BLaER1 (cell line): ENCODE results near the gene BAIAP3.

Experiments used
- H3K27ac ChIP-seq: shearing (Covaris generic); formaldehyde crosslinking; 2 replicates; pipeline ENCODE4 v1.8.1; 2022
- H3K27me3 ChIP-seq: shearing (Covaris generic); formaldehyde crosslinking; 2 replicates; pipeline ENCODE4 v1.8.1; 2022
- H3K36me3 ChIP-seq: shearing (Covaris generic); formaldehyde crosslinking; 2 replicates; pipeline ENCODE4 v1.8.1; 2022
- H3K4me1 ChIP-seq: shearing (Covaris generic); formaldehyde crosslinking; 2 replicates; pipeline ENCODE4 v1.8.1; 2022
- H3K4me2 ChIP-seq: shearing (Covaris generic); formaldehyde crosslinking; 2 replicates; pipeline ENCODE4 v1.8.1; 2022
- H3K4me3 ChIP-seq: shearing (Covaris generic); formaldehyde crosslinking; 2 replicates; pipeline ENCODE4 v1.8.1; 2022
- H3K9ac ChIP-seq: shearing (Covaris generic); formaldehyde crosslinking; 2 replicates; pipeline ENCODE4 v1.8.1; 2022
- H3K9me3 ChIP-seq: shearing (Covaris generic); formaldehyde crosslinking; 2 replicates; pipeline ENCODE4 v1.8.1; 2022
- H4K20me1 ChIP-seq: shearing (Covaris generic); formaldehyde crosslinking; 2 replicates; pipeline ENCODE4 v1.8.1; 2022
- Cebpa-rat ChIP-seq: shearing (Covaris generic); IDR thresholded peaks from 2 replicates; pipeline ENCODE4 v1.8.1; 2022

BAIAP3 gene

DNA sequence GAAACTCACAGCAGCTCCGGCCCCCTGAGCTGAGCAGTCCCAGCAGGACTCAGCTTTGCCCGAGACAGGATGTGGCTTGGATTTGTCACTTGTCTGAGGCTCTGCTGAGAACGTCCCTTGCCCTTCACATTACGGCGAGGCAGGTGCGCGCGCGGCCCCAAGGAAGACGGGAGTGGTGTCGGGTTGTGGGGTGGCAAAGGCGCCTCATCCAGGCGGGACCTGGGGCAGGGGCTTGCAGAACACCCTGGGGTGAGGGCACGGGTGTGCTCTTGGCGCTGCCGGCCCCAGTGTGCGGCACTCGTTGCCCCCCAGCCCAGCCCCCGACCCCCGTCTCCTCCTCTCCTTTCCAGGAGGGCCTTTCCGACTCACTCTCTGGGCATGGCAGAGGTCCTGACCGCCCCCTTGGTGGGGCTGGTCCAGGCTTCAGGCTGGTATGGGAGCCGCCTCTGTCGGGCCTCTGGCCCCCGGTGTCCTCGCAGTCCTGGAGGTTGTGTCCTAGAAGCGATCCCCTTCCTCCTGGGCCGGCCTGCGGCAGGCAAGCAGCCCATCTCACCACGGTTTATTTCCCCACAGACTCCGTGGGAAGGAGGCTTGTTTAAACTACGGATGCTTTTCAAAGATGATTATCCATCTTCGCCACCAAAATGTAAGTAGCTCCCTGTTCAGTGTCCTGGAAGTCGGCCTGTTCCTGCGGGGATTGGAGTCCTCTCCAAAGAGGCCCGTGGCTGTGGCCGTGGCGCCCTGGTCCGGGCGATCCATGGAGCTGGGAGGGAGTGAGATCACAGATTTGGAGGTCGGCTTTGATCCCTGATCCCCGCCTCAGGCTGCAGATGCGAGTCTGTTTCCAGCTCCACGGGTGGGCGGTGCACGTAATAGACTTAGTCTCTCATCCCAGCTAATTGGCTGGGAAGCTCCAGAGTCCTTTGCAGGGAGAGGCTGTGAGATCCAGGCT, 18.1 kb upstream of the BAIAP3 start:
- Histone ChIP-seq H4K20me1 (peaks cover 100% of the 10 kb centered on the region), H3K36me3 (peaks cover 94% of the 10 kb centered on the region), H3K4me1 (peaks cover 26% of the 10 kb centered on the region), H3K4me3 (no peak overlapping the region), H3K9me3 (no peaks in the 10 kb centered on the region), H3K4me2 (no peak overlapping the region), H3K27ac (no peak overlapping the region), H3K27me3 (no peaks in the 10 kb centered on the region), H3K9ac (no peak overlapping the region)
- TF ChIP-seq Cebpa-rat, result no peak

DNA sequence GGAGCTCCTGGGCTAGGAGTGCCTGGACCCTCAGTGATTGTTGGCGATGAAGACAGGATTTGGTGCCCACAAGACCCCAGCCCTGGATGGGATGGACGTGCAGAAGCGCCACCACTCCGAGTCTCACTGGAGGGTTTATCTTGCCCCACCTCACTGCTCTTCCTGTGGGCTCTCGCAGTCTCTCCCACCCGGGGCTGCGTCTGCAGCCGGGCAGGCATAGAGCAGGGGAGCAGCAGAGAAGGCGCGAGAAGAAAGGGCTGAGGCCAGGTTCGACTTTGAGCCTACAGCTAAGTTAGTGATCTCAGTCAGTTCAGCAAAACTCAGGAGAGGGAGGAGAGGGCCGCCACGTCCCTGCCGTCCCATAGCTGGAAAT, 17.4 kb upstream of the BAIAP3 start:
- peaks cover 100% of the 10 kb centered on the region for H4K20me1 ChIP-seq
- no peak overlapping the region for H3K27ac ChIP-seq
- TF ChIP-seq Cebpa-rat, result no peak
- no peak overlapping the region for H3K9ac ChIP-seq
- no peaks in the 10 kb centered on the region for H3K27me3 ChIP-seq
- H3K9me3 ChIP-seq, result no peaks in the 10 kb centered on the region
- no peak overlapping the region for H3K4me2 ChIP-seq
- H3K36me3 ChIP-seq, result peaks cover 100% of the 10 kb centered on the region
- peaks cover 28% of the 10 kb centered on the region for H3K4me1 ChIP-seq
- no peak overlapping the region for H3K4me3 ChIP-seq

DNA sequence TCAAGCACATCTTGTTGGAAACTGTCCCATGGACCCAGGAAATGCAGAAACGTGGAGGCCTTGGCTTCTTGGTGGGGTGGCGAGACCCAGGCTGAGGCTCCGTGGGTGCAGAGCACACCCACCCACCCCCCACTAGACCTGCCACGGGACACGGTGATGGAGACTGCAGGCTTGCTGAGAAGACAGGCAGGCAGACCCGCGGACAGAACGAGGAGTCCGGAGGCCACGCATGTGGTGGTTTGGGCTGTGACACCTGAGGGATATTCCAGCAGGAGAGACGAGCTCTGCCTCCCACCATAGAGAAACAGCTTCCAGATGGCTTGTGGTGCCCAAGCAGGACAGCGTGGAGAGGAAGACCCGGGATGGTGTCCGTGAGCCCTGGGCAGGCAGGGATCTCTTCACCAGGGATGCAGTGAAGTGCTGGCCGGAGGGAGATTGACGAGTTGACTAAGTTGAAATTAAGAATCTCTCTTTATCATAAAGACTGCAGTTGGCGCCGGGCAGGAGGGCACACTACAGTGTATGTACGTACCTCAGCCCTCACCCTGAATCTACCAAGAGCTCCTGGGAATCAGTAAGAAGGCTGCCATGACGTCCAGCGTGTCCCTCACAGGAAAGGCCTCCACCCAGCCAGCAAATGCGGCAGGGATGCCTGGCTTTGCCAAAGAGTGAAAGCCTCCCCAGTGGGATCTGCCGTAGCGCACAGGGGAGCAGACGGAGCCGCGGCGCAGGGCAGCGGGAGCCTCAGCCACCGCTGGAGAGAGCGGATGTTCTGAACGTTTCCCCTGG, 15.8 kb upstream of the BAIAP3 start:
- no peak overlapping the region for H3K9ac ChIP-seq
- peaks cover 100% of the 10 kb centered on the region for H3K36me3 ChIP-seq
- H4K20me1 ChIP-seq, result peaks cover 100% of the 10 kb centered on the region
- peaks cover 24% of the 10 kb centered on the region for H3K4me1 ChIP-seq
- no peaks in the 10 kb centered on the region for H3K9me3 ChIP-seq
- no peak for TF ChIP-seq Cebpa-rat
- H3K4me3 ChIP-seq, result no peak overlapping the region
- no peak overlapping the region for H3K4me2 ChIP-seq
- no peak overlapping the region for H3K27ac ChIP-seq
- H3K27me3 ChIP-seq, result no peaks in the 10 kb centered on the region

DNA sequence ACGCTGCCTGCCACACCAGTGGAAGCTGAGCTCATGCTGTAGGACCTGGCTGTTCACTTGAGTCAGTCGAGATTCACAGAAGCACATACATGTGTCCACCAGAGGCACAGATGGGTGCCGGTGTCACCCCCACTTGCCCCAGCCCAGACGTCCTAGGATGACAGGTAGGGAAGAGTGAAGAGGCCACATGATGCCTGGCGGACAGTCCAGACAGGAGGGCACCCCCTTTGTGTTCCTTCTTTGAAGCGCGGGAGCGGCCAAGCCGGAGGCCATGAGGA, 15.2 kb upstream of the BAIAP3 start:
- Histone ChIP-seq H3K9me3 (no peaks in the 10 kb centered on the region), H3K4me1 (peaks cover 25% of the 10 kb centered on the region), H4K20me1 (peaks cover 100% of the 10 kb centered on the region), H3K27me3 (no peaks in the 10 kb centered on the region), H3K27ac (no peak overlapping the region), H3K36me3 (peaks cover 100% of the 10 kb centered on the region), H3K4me2 (no peak overlapping the region), H3K4me3 (no peak overlapping the region), H3K9ac (no peak overlapping the region)
- no peak for TF ChIP-seq Cebpa-rat

DNA sequence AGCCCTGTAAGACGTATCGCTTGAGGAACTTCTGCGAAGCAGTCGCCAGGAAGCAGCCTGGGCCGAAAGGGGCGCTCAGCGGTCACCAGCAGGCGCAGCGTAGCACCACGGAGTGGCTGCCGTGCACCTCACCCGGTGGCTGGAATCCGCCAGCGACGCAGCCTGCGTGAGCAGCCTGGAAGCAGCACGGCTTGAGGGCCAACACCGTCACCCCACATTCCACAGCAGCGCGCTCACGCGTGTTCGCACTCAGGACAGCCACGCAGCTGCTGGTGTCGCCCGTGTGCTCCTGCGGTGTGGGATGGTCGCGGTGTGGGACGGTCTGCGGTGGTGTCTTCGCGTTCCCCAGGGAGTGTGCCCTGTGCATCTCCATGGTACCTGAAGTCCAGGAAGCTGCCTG, 14.4 kb upstream of the BAIAP3 start:
- H4K20me1 ChIP-seq, result peaks cover 100% of the 10 kb centered on the region
- no peak for TF ChIP-seq Cebpa-rat

DNA sequence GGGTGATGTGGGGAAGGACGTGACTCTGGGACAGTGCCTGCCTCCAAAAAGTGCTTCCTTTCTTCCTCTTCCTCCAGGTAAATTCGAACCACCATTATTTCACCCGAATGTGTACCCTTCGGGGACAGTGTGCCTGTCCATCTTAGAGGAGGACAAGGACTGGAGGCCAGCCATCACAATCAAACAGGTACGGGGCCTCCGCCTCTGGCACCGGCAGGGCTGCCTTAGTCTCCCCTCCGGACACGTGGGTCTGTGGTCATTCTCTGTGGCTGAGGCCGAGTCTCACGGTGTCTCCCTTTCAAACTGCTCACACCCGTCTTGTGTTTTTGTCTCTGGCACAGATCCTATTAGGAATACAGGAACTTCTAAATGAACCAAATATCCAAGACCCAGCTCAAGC, 13.3 kb upstream of the BAIAP3 start:
- H3K9ac ChIP-seq, result no peak overlapping the region
- H3K4me1 ChIP-seq, result peaks cover 37% of the 10 kb centered on the region
- H3K4me3 ChIP-seq, result no peak overlapping the region
- H3K4me2 ChIP-seq, result no peak overlapping the region
- peaks cover 100% of the 10 kb centered on the region for H4K20me1 ChIP-seq
- no peaks in the 10 kb centered on the region for H3K27me3 ChIP-seq
- H3K27ac ChIP-seq, result no peak overlapping the region
- TF ChIP-seq Cebpa-rat, result no peak
- no peaks in the 10 kb centered on the region for H3K9me3 ChIP-seq
- peaks cover 100% of the 10 kb centered on the region for H3K36me3 ChIP-seq

More for the DNA sequence above, 14.4 kb upstream of the BAIAP3 start:
- no peaks in the 10 kb centered on the region for H3K9me3 ChIP-seq
- peaks cover 100% of the 10 kb centered on the region for H3K36me3 ChIP-seq
- no peaks in the 10 kb centered on the region for H3K27me3 ChIP-seq
- H3K9ac ChIP-seq, result no peak overlapping the region
- no peak overlapping the region for H3K4me2 ChIP-seq
- H3K27ac ChIP-seq, result no peak overlapping the region
- no peak overlapping the region for H3K4me3 ChIP-seq
- H3K4me1 ChIP-seq, result peaks cover 29% of the 10 kb centered on the region

DNA sequence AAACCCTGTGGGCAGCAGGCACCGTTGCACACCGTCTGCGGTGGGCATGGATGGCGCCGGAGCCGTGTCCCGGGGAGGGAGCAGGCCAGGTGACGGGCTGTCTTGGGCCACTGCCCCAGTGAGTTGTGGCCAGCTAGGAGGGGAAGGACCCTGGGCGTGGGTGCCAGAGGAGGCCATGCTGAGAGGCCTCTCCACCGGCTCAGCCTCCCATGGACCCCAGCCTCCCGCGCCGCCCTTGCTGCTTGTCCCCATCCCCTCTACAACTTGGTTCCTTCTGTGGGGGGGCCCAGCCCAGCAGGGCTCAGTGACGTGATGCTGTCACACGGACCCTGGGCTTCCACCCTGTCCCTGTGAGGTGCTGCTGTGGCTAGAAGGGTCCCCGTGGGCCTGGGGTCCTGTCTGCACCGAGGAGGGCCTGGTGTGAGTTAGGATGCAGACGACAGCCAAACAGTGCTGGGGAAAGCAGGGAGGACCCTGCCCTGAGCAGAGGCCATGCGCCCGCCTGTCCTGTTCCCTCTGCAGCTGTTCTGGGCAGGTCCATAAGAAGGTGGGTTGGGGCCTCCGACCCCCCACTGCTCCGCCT, 12.7 kb upstream of the BAIAP3 start:
- H3K27me3 ChIP-seq, result no peaks in the 10 kb centered on the region
- no peak overlapping the region for H3K4me2 ChIP-seq
- H3K9ac ChIP-seq, result no peak overlapping the region
- no peak overlapping the region for H3K27ac ChIP-seq
- H3K9me3 ChIP-seq, result no peaks in the 10 kb centered on the region
- H3K36me3 ChIP-seq, result peaks cover 100% of the 10 kb centered on the region
- no peak for TF ChIP-seq Cebpa-rat
- H4K20me1 ChIP-seq, result peaks cover 100% of the 10 kb centered on the region
- H3K4me3 ChIP-seq, result no peak overlapping the region
- peaks cover 44% of the 10 kb centered on the region for H3K4me1 ChIP-seq

DNA sequence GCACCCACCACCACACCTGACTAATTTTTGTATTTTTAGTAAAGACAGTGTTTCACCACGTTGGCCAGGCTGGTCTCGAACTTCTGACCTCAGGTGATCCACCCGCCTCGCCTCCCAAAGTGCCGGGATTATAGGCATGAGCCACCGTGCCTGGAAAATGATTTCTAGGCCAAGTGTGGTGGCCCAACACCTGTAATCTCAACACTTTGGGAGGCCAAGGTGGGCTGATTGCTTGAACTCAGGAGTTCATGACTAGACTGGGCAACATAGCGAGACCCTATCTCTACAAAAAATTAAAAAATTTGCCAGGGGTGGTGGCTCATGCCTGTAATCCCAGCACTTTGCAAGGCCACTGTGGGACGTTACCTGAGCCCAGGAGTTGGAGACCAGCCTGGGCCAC, 11.0 kb upstream of the BAIAP3 start:
- H3K27me3 ChIP-seq, result no peaks in the 10 kb centered on the region
- no peak overlapping the region for H3K4me2 ChIP-seq
- no peak overlapping the region for H3K9ac ChIP-seq
- no peaks in the 10 kb centered on the region for H3K9me3 ChIP-seq
- no peak overlapping the region for H3K4me3 ChIP-seq
- peaks cover 94% of the 10 kb centered on the region for H3K36me3 ChIP-seq
- H4K20me1 ChIP-seq, result peaks cover 100% of the 10 kb centered on the region
- H3K27ac ChIP-seq, result no peak overlapping the region
- peaks cover 60% of the 10 kb centered on the region for H3K4me1 ChIP-seq
- TF ChIP-seq Cebpa-rat, result no peak

DNA sequence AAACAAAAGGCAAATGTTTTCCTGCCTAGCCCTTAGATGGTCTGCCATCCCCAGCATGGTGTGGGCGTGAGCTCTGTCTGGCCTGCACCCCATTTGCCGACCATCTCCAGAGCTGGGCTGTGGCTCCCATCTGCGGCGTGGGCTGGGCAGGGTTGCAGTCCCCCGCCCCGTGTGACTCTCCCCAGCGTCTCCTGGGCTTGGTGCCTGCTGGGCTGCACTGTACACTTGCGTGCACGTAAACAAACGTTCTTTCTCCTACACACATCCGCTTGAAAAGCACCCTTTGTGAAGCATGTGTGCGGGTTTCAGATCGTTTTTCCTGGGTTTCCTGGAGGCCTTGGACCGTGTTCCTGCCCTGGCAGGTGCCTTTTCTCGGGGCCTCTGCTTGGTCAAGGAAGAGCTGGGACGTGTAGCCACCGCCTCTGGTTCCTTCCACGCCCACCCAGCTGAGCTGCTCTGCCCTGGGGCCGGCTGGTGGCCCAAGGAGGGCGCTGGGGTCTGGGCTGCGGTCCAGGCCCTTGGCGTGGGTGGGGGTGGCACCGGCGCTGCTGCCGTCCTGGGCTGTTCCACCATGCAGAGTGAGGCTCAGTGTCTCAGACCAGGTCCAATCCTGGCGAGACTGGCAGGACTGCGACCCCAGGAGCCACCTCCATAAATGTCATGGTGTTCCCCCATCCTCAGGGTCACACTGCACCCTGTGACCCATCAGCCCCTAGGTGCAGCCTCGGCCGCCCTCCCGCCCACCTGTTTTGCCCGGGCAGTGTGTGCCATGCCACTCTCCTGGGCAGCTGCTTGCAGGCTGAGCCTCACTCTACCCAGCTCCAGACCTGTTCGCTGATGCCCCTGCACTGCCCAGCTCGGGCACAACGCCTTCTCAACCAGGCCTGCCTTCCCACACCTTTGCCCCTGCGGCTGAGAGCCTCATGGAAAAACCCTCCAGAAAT, 9.9 kb upstream of the BAIAP3 start:
- H3K27me3 ChIP-seq, result no peaks in the 10 kb centered on the region
- H3K9me3 ChIP-seq, result no peaks in the 10 kb centered on the region
- 0 out of 2 replicates have a peak overlapping the region, but pooled peaks have one; percentile 32 for H3K27ac ChIP-seq
- H3K36me3 ChIP-seq, result peaks cover 84% of the 10 kb centered on the region
- no peak for TF ChIP-seq Cebpa-rat
- peaks cover 61% of the 10 kb centered on the region for H3K4me1 ChIP-seq
- peak overlapping the region; percentile 36 for H3K4me2 ChIP-seq
- no peak overlapping the region for H3K4me3 ChIP-seq
- peaks cover 97% of the 10 kb centered on the region for H4K20me1 ChIP-seq
- H3K9ac ChIP-seq, result peak overlapping the region; percentile 16; the same call in 1 of the 2 replicates
